Keratinocyte (primary cell): ENCODE data around the gene PDIA2. TPM values are rescaled to one million over a fixed set of nuclear protein-coding genes. Genes with fewer than 3 reads are reported as not detected.

Source experiments
- DNase-seq: peaks from one replicate; pipeline ENCODE4 v3.0.0-alpha.2; 2011; ENCODE audit warnings: low read depth, missing footprints, low spot score
- FAIRE-seq: peaks from 2 replicates; lab custom pipeline; 2011; peaks lifted over from hg19 to GRCh38; lab: Jason Lieb, UNC
- H2AFZ ChIP-seq: 2 replicates; pipeline ENCODE4 v1.6.0; 2012; ENCODE audit warnings: low read length, control low read depth, inconsistent platforms; ENCODE audit not compliant: control insufficient read depth
- H3K27ac ChIP-seq: 2 replicates; pipeline ENCODE4 v1.5.1; 2011; ENCODE audit warnings: low read length; ENCODE audit not compliant: control insufficient read depth, insufficient read depth
- H3K27me3 ChIP-seq: 3 replicates; pipeline ENCODE4 v1.6.0; 2011; ENCODE audit warnings: low read length; ENCODE audit not compliant: control insufficient read depth, insufficient read depth; ENCODE audit errors: extremely low read depth
- H3K36me3 ChIP-seq, 2 experiments: 2 replicates in 1 of 2; 3 replicates in 1 of 2; pipeline ENCODE4 v1.5.1; 2011; ENCODE audit warnings: low read length in 2 of 2, mild to moderate bottlenecking in 1 of 2; ENCODE audit not compliant: control insufficient read depth in 2 of 2, insufficient read depth in 2 of 2; ENCODE audit errors: extremely low read depth in 1 of 2
- H3K4me1 ChIP-seq: 3 replicates; pipeline ENCODE4 v1.5.1; 2011; ENCODE audit warnings: low read length; ENCODE audit not compliant: control insufficient read depth, insufficient read depth; ENCODE audit errors: extremely low read depth
- H3K4me2 ChIP-seq: 3 replicates; pipeline ENCODE4 v1.6.0; 2011; ENCODE audit warnings: low read depth, low read length; ENCODE audit not compliant: control insufficient read depth, insufficient read depth; ENCODE audit errors: extremely low read depth
- H3K4me3 ChIP-seq, 3 experiments: fragments of 200-600 bp in 1 of 3; sonication (generic) in 1 of 3; 2 replicates in 2 of 3; 3 replicates in 1 of 3; pipeline ENCODE4 v1.5.1; 2011 to 2016; ENCODE audit warnings: low read length in 3 of 3, mild to moderate bottlenecking in 3 of 3, control low read depth in 2 of 3, inconsistent platforms in 1 of 3, low read depth in 1 of 3, mixed read lengths in 1 of 3, mixed run types in 1 of 3, moderate library complexity in 1 of 3; ENCODE audit not compliant: control insufficient read depth in 2 of 3, insufficient read depth in 2 of 3; ENCODE audit errors: extremely low read depth in 1 of 3
- H3K79me2 ChIP-seq: 2 replicates; pipeline ENCODE4 v1.6.0; 2012; ENCODE audit warnings: low read length; ENCODE audit not compliant: control insufficient read depth, insufficient read depth
- H3K9ac ChIP-seq: 3 replicates; pipeline ENCODE4 v1.6.0; 2011; ENCODE audit warnings: low read length; ENCODE audit not compliant: control insufficient read depth, insufficient read depth; ENCODE audit errors: extremely low read depth
- H3K9me1 ChIP-seq: 3 replicates; pipeline ENCODE4 v1.6.0; 2011; ENCODE audit warnings: low read length; ENCODE audit not compliant: control insufficient read depth, insufficient read depth; ENCODE audit errors: extremely low read depth
- H3K9me3 ChIP-seq: 2 replicates; pipeline ENCODE4 v1.5.1; 2012; ENCODE audit warnings: low read depth, low read length; ENCODE audit not compliant: control insufficient read depth
- H4K20me1 ChIP-seq: 3 replicates; pipeline ENCODE4 v1.6.0; 2011; ENCODE audit warnings: low read length; ENCODE audit not compliant: control insufficient read depth, insufficient read depth; ENCODE audit errors: extremely low read depth
- CTCF ChIP-seq, 3 experiments: IDR thresholded peaks in 1 of 3; conservative IDR thresholded peaks in 1 of 3; optimal IDR thresholded peaks in 1 of 3; 2 replicates in 2 of 3; 3 replicates in 1 of 3; pipeline versions ENCODE3 to v1.5.1; 2011; ENCODE audit warnings: low read length in 3 of 3, mild to moderate bottlenecking in 3 of 3, moderate library complexity in 2 of 3, control low read depth in 1 of 3, inconsistent platforms in 1 of 3; ENCODE audit not compliant: insufficient read depth in 2 of 3; ENCODE audit errors: extremely low read depth in 1 of 3
- EZH2 ChIP-seq: IDR thresholded peaks from one replicate; pipeline ENCODE4 v1.6.1; 2012; ENCODE audit warnings: inconsistent platforms, mild to moderate bottlenecking, low read length, moderate library complexity
- dilution Hi-C: fragments of 300-500 bp; cut with MboI; formaldehyde crosslinking; loops from one replicate; pipeline ENCODE4 v1.7.0; 2020; ENCODE audit warnings: low sequenced_read_pairs; ENCODE audit not compliant: extremely low pct_ligation_motif_present
- polyA plus RNA-seq, 5 experiments: library from polyadenylated mRNA; depleted of rRNA in 3 of 5; stranded (reverse) in 3 of 5; stranded (forward) in 1 of 5; unstranded in 1 of 5; fragments of >200 nt; gene quantifications; 1 replicate in 1 of 5; 2 replicates in 3 of 5; 3 replicates in 1 of 5; pipeline versions ENCODE4 v1.2.1 to v1.2.3, GENCODE V29; 2011 to 2012; ENCODE audit warnings: missing spikeins in 2 of 5, low read depth in 1 of 5, low replicate concordance in 1 of 5

PDIA2 gene
- polyA plus RNA-seq, 1 donor (not counting 4 experiments of a cell fraction or from before 2014, with no cell fraction given): 0.42 TPM

GRCh38 chr16:280991-281659 is 1.8 kb upstream of the PDIA2 start:
- H3K9ac ChIP-seq: no peak overlapping the region
- FAIRE-seq (no peak), DNase-seq (no peak)
- H4K20me1 ChIP-seq: no peaks in the 10 kb centered on the region
- dilution Hi-C loops: no loop called here
- no peak overlapping the region for H3K4me2 ChIP-seq
- H3K27ac ChIP-seq: no peak overlapping the region
- H3K9me3 ChIP-seq: no peaks in the 10 kb centered on the region
- H3K4me1 ChIP-seq: no peaks in the 10 kb centered on the region
- H3K4me3 ChIP-seq: no peak overlapping the region
- H3K79me2 ChIP-seq: no peaks in the 10 kb centered on the region
- TF ChIP-seq CTCF (optimal IDR thresholded peaks at IDR 0.05 in 1 of 3, IDR thresholded peaks at IDR 0.05 in 1 of 3, conservative IDR thresholded peaks at IDR 0.05 in 1 of 3; ENCODE audit: extremely low read depth in 1 of 3, insufficient read depth in 2 of 3, low read length in 3 of 3): no peak
- peak; percentile 68 for TF ChIP-seq EZH2
- H3K27me3 ChIP-seq: peaks cover 54% of the 10 kb centered on the region
- H3K36me3 ChIP-seq: no peaks in the 10 kb centered on the region
- no peak overlapping the region for H2AFZ ChIP-seq
- H3K9me1 ChIP-seq: no peaks in the 10 kb centered on the region

GRCh38 chr16:281660-282255 is 1.2 kb upstream of the PDIA2 start:
- H2AFZ ChIP-seq: no peak overlapping the region
- no peaks in the 10 kb centered on the region for H3K9me1 ChIP-seq
- no peaks in the 10 kb centered on the region for H3K9me3 ChIP-seq
- DNase-seq: no peak
- no peak overlapping the region for H3K4me2 ChIP-seq
- no peaks in the 10 kb centered on the region for H3K4me1 ChIP-seq
- TF ChIP-seq CTCF (optimal IDR thresholded peaks at IDR 0.05 in 1 of 3, IDR thresholded peaks at IDR 0.05 in 1 of 3, conservative IDR thresholded peaks at IDR 0.05 in 1 of 3; ENCODE audit: extremely low read depth in 1 of 3, insufficient read depth in 2 of 3, low read length in 3 of 3) (no peak), EZH2 (peak; percentile 35)
- H4K20me1 ChIP-seq: no peaks in the 10 kb centered on the region
- H3K27ac ChIP-seq: no peak overlapping the region
- H3K9ac ChIP-seq: no peak overlapping the region
- no peaks in the 10 kb centered on the region for H3K36me3 ChIP-seq
- no peaks in the 10 kb centered on the region for H3K79me2 ChIP-seq
- dilution Hi-C loops: no loop called here
- no peak overlapping the region for H3K4me3 ChIP-seq
- H3K27me3 ChIP-seq: peaks cover 48% of the 10 kb centered on the region
- FAIRE-seq: no peak
